ENCODE data around the gene GUCA2B. TPM values are rescaled to one million over a fixed set of nuclear protein-coding genes. Genes with fewer than 3 reads are reported as not detected.

The GUCA2B gene
- total RNA-seq, 4 donors from 2014 or later = not detected

DNA sequence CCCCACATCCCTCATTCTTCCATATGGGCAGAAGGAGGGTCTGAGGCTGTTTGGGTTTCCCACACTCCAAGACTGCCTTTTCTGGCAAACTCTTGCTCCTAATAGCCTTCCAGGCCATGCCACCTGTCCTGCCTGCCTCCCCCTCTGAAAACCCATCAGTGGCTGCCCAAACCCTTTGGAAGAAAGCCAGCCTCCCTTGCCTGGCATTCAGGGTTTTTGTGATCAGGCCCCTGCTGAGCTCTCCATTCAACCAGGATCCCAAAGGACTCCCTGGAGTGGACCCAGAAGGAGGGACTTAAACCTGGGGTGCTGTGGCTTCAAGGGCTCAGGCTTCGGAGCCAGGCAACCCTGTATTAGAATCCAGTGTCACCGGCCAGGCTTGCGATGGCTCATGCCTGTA, 15.6 kb downstream of the GUCA2B start:
- H3K27ac ChIP-seq = no peak overlapping the region
- no peak overlapping the region for H3K4me3 ChIP-seq
- TF ChIP-seq, protein P1, sequence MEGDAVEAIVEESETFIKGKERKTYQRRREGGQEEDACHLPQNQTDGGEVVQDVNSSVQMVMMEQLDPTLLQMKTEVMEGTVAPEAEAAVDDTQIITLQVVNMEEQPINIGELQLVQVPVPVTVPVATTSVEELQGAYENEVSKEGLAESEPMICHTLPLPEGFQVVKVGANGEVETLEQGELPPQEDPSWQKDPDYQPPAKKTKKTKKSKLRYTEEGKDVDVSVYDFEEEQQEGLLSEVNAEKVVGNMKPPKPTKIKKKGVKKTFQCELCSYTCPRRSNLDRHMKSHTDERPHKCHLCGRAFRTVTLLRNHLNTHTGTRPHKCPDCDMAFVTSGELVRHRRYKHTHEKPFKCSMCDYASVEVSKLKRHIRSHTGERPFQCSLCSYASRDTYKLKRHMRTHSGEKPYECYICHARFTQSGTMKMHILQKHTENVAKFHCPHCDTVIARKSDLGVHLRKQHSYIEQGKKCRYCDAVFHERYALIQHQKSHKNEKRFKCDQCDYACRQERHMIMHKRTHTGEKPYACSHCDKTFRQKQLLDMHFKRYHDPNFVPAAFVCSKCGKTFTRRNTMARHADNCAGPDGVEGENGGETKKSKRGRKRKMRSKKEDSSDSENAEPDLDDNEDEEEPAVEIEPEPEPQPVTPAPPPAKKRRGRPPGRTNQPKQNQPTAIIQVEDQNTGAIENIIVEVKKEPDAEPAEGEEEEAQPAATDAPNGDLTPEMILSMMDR (IDR thresholded peaks at IDR 0.05) = no peak
- TF ChIP-seq POLR2A (IDR thresholded peaks at IDR 0.05) = no peak
- no peaks in the 10 kb centered on the region for H3K36me3 ChIP-seq
- H3K4me1 ChIP-seq = no peaks in the 10 kb centered on the region
- DNase-seq = no peak
- no peaks in the 10 kb centered on the region for H3K9me3 ChIP-seq
- intact Hi-C loops (cut with DNase I; ENCODE audit: low total_unique reads) = no loop called here
- H3K27me3 ChIP-seq = no peaks in the 10 kb centered on the region

DNA sequence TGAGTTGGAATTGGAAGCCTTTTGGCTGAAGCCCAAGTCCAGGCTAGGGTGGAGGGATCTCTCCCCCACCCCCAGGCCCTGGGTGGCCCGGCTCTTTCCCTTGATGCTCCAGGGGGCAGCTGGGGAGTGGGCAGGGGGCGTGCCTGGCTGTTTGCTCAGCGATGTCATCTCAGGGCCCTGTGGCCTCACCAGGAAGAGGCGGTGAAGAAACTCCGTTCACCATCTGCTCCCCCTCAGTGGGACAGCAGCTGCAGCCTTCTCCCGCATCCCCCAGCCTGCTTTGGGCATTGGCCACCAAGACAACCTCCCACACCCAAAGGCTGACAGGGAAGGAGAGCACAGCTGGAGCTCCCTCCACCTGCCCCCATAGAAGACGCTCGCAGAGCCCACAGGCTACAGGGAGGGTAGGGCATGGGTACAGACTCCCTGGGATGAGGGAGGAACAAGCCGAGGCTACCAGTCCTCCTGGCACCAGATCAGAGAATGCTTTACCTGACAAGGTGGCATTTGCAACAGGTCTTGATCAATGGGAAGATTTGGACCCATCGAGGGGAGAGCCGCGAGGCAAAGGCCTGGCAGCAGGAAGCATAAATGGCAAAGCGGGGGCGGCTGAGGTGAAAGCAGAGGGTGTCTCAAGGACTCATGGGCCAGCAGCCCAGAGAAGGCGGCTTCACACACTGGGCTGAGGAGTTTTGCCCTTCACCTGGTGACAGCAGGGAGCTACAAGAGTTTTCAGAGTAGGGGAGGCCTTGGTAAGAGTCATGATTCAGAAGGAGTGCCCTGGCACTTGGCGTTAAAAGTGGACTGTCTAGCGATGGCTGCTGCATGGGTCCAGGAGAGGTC, 17.8 kb downstream of the GUCA2B start:
- no peak for DNase-seq
- H3K36me3 ChIP-seq = no peaks in the 10 kb centered on the region
- no peak overlapping the region for H3K27ac ChIP-seq
- H3K4me3 ChIP-seq = no peak overlapping the region
- TF ChIP-seq, protein P1 (IDR thresholded peaks at IDR 0.05) = no peak
- no peak for TF ChIP-seq POLR2A (IDR thresholded peaks at IDR 0.05)
- H3K9me3 ChIP-seq = no peaks in the 10 kb centered on the region
- no peaks in the 10 kb centered on the region for H3K27me3 ChIP-seq
- no peaks in the 10 kb centered on the region for H3K4me1 ChIP-seq
- intact Hi-C loops (cut with DNase I; ENCODE audit: low total_unique reads) = no loop called here

DNA sequence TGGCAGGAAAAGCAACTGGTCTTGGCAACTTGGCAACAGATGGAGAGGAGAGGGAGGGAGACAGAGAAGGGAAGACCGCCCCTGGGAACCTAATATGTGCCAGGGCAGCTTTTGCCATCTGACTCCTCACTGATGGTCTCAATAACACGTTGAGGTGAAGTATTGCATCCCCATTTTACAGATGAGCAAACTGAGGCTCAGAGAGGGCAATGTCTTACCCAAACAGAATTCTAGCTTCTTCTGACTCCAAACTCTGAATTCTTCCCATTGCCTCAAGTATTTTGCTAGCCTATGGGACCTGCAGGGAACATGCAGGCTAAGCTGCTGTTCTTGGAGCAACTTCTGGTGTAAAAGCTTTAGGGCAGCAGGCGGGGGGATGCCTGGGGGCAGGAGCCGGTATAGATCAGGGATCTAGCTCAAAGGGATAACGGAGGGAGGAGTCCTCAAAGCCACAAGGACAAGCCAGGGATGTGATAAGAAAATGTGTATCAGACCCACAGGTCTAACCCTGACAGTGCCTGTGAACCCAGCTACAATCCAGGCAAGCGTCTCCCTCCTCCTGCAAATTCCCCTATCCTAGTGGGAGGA, 18.6 kb downstream of the GUCA2B start:
- intact Hi-C loops (cut with DNase I; ENCODE audit: low total_unique reads) = no loop called here
- no peak for DNase-seq
- Histone ChIP-seq H3K36me3 (no peaks in the 10 kb centered on the region), H3K27me3 (no peaks in the 10 kb centered on the region), H3K9me3 (no peaks in the 10 kb centered on the region), H3K4me1 (no peaks in the 10 kb centered on the region), H3K4me3 (no peak overlapping the region), H3K27ac (no peak overlapping the region)
- TF ChIP-seq, protein P1 (IDR thresholded peaks at IDR 0.05) = no peak

DNA sequence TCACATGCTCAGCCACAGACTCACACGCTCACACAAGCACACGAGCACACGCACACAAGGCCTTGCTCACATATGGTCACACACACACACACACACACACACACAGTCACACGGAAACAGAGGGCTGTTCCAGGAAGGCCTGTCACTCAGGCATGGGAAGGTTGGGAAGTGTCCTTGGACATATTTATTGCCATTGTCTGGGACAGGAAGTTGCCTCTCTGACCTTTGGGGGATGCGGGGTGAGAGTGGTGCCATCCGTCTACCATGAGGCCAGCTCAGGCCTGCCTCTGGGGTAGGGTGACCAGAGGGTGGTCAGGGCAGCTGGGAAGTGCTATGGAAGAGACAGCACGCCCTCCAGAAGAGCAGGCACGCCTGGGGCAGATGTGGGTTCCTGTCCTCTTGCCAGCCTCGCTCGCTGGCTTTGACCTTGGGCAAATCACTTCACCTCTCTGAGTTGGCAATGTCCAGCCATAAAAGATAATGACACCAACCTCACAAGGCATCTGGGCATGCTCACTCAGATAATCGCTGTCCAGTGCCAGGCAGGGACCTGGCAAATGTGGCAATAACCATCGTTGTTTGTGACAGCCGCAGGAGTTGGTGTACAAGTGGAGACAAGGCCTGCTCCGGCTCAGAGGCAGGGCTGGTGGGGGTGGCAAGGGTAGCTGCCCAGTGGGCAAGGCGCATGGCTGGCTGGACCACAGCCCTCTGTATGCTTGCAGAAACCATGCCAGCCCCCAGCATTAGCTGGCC, 19.3 kb downstream of the GUCA2B start:
- peak overlapping the region in 1 of 2 donors; percentile 8 for H3K27ac ChIP-seq
- TF ChIP-seq, protein P1 (IDR thresholded peaks at IDR 0.05) = no peak
- TF ChIP-seq POLR2A (IDR thresholded peaks at IDR 0.05) = no peak
- intact Hi-C loops (cut with DNase I; ENCODE audit: low total_unique reads) = no loop called here
- H3K36me3 ChIP-seq = no peaks in the 10 kb centered on the region
- no peaks in the 10 kb centered on the region for H3K9me3 ChIP-seq
- H3K27me3 ChIP-seq = no peaks in the 10 kb centered on the region
- no peak overlapping the region for H3K4me3 ChIP-seq
- DNase-seq = peak in 1 of 2 donors; percentile 32
- no peaks in the 10 kb centered on the region for H3K4me1 ChIP-seq

Measured in uterus (tissue), 4 donors.